Raji (cell line): ENCODE data around the gene FCHO1.

Experiments
- POLR2A ChIP-seq: IDR thresholded peaks from 2 replicates; pipeline ENCODE4 v1.6.1; 2011; ENCODE audit warnings: low read depth, low read length, control low read depth; ENCODE audit not compliant: insufficient read depth

The FCHO1 gene

GRCh38 chr19:17749912-17750317, 1.4 kb upstream of the FCHO1 start:
- no peak for TF ChIP-seq POLR2A

GRCh38 chr19:17751912-17752273, 616 bp downstream of the FCHO1 start:
- no peak; the same call in 1 of the 2 replicates for TF ChIP-seq POLR2A

- 0 out of 2 replicates have a peak, but pooled peaks have one; percentile 26 for TF ChIP-seq POLR2A
These were observed 1.8 kb downstream of the FCHO1 start for GRCh38 chr19:17752865-17753639.

- no peak for TF ChIP-seq POLR2A
These were observed 2.7 kb downstream of the FCHO1 start for GRCh38 chr19:17753976-17754375.

- TF ChIP-seq POLR2A: no peak; the same call in 1 of the 2 replicates
These were observed 3.6 kb downstream of the FCHO1 start for GRCh38 chr19:17754634-17755442.

GRCh38 chr19:17755443-17755890, 4.2 kb downstream of the FCHO1 start:
- no peak for TF ChIP-seq POLR2A

GRCh38 chr19:17755977-17756670, 4.8 kb downstream of the FCHO1 start:
- no peak for TF ChIP-seq POLR2A

GRCh38 chr19:17757125-17757524, 5.8 kb downstream of the FCHO1 start:
- TF ChIP-seq POLR2A: no peak

GRCh38 chr19:17758515-17758914, 7.2 kb downstream of the FCHO1 start:
- TF ChIP-seq POLR2A: no peak

- TF ChIP-seq POLR2A: no peak
These were observed 9.9 kb downstream of the FCHO1 start for GRCh38 chr19:17761148-17761547.

GRCh38 chr19:17762505-17763229, 11.4 kb downstream of the FCHO1 start:
- no peak for TF ChIP-seq POLR2A

GRCh38 chr19:17764348-17764747, 13.1 kb downstream of the FCHO1 start:
- no peak for TF ChIP-seq POLR2A

GRCh38 chr19:17765069-17765618, 13.9 kb downstream of the FCHO1 start:
- no peak for TF ChIP-seq POLR2A

GRCh38 chr19:17766543-17767131, 15.4 kb downstream of the FCHO1 start:
- TF ChIP-seq POLR2A: no peak
